IPS-20b (cell line): ENCODE measurements around the gene STAP2.

Experiments
- H3K27ac ChIP-seq: one replicate; pipeline ENCODE4 v1.5.1; 2013; ENCODE audit warnings: low read length
- H3K27me3 ChIP-seq: 2 replicates; pipeline ENCODE4 v1.6.1; 2013; ENCODE audit warnings: mild to moderate bottlenecking, low read length, inconsistent platforms; ENCODE audit not compliant: insufficient read depth
- H3K36me3 ChIP-seq: 2 replicates; pipeline ENCODE4 v1.6.1; 2013; ENCODE audit warnings: low read depth, mild to moderate bottlenecking, inconsistent platforms, low read length, moderate library complexity; ENCODE audit not compliant: insufficient read depth
- H3K4me1 ChIP-seq: 2 replicates; pipeline ENCODE4 v1.6.1; 2013; ENCODE audit warnings: mild to moderate bottlenecking, control low read depth, inconsistent platforms, low read length, moderate library complexity; ENCODE audit not compliant: insufficient read depth
- H3K4me3 ChIP-seq: 2 replicates; pipeline ENCODE4 v1.5.1; 2013; ENCODE audit warnings: mild to moderate bottlenecking, low read length, inconsistent platforms
- H3K9ac ChIP-seq: 2 replicates; pipeline ENCODE4 v1.6.1; 2013; ENCODE audit warnings: low read depth, mild to moderate bottlenecking, inconsistent platforms, low read length, moderate library complexity
- H3K9me3 ChIP-seq: 2 replicates; pipeline ENCODE4 v1.6.1; 2013; ENCODE audit warnings: mild to moderate bottlenecking, low read depth, low read length, inconsistent platforms; ENCODE audit not compliant: insufficient read depth

STAP2 gene

DNA sequence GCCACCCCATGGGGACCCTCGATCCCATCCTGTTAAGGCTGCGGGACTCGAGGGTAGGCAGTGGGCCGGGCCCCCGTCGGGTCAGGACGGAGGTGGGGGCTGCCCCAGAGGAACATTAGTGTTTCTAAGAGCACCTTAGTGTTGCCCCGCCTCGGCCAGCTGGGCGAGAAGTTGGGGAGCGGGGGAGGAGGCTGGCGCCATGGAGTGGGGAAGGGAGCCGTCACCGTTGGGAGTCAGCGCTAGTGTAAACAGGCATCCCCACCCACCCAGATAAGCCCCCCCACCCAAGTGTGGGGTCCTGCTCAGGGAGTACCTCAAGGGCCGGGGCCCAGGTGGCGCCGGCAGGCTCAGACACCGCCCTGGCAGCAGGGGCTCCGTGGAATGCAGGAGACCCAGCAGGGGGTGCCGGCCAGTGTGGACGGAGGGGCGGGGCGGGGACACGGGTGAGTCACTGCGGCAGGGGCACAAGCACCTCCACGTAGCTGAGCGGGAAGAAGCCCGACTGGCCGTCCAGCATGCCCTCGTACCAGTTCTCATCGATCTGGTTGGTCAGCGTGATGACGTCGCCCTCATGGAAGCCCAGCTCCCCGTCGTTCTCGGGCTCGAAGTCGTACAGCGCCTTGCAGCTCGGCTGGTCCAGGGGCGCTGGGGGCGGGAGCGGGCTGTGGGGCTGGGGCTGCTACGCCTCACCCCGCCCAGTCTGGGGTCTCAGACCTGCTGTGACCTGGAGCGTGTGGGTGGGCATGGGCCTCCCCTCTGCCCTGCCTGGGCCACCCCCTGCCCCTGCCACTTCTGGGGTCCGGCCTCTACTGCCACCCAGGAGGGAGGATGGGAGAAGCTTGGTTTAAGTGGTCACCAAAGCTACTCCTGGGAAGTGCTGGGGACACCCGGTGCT lies 22.8 kb upstream of the STAP2 start:
- Histone ChIP-seq H3K4me1 (no peaks in the 10 kb centered on the region), H3K4me3 (no peak overlapping the region), H3K9me3 (no peaks in the 10 kb centered on the region), H3K9ac (no peak overlapping the region), H3K27ac (no peak overlapping the region), H3K36me3 (peaks cover 54% of the 10 kb centered on the region), H3K27me3 (no peaks in the 10 kb centered on the region)

GRCh38 chr19:4360641-4361151 lies 22.1 kb upstream of the STAP2 start:
- Histone ChIP-seq H3K9me3 (no peaks in the 10 kb centered on the region), H3K27me3 (no peaks in the 10 kb centered on the region), H3K27ac (no peak overlapping the region), H3K4me3 (no peak overlapping the region), H3K4me1 (no peaks in the 10 kb centered on the region), H3K36me3 (peaks cover 59% of the 10 kb centered on the region), H3K9ac (no peak overlapping the region)

- Histone ChIP-seq H3K9me3 (no peaks in the 10 kb centered on the region), H3K4me3 (no peak overlapping the region), H3K27me3 (no peaks in the 10 kb centered on the region), H3K27ac (no peak overlapping the region), H3K9ac (no peak overlapping the region), H3K36me3 (peaks cover 57% of the 10 kb centered on the region), H3K4me1 (no peaks in the 10 kb centered on the region)
Observed at GRCh38 chr19:4360081-4360569, 21.5 kb upstream of the STAP2 start.

DNA sequence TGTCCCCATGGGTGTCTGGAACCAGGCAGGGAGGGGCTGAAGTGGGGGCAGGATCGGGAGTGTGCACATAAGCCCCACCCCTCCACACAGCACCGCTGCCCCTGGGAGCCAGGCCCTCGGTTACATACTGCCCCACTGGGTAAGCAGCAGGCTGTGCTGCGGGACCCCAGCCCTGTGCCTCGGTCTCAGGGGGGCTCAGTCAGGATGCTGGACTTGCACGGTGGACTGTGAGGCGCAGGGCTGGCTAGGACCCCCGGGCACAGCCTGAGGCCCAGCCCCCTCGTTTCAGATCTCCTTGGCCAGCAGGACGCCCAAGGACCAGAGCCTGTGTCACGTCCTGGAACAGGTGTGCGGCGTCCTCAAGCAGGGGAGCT lies 21.0 kb upstream of the STAP2 start:
- H3K36me3 ChIP-seq = peaks cover 56% of the 10 kb centered on the region

GRCh38 chr19:4358709-4359626 lies 20.3 kb upstream of the STAP2 start:
- Histone ChIP-seq H3K36me3 (peaks cover 60% of the 10 kb centered on the region), H3K27ac (no peak overlapping the region), H3K27me3 (no peaks in the 10 kb centered on the region), H3K4me1 (no peaks in the 10 kb centered on the region), H3K9ac (no peak overlapping the region), H3K9me3 (no peaks in the 10 kb centered on the region), H3K4me3 (no peak overlapping the region)

More for the DNA sequence above, 21.0 kb upstream of the STAP2 start:
- Histone ChIP-seq H3K27ac (no peak overlapping the region), H3K4me3 (no peak overlapping the region), H3K27me3 (no peaks in the 10 kb centered on the region), H3K4me1 (no peaks in the 10 kb centered on the region), H3K9ac (no peak overlapping the region), H3K9me3 (no peaks in the 10 kb centered on the region)

GRCh38 chr19:4357921-4358326 lies 19.3 kb upstream of the STAP2 start:
- Histone ChIP-seq H3K36me3 (peaks cover 56% of the 10 kb centered on the region), H3K4me3 (no peak overlapping the region), H3K27me3 (no peaks in the 10 kb centered on the region), H3K9me3 (no peaks in the 10 kb centered on the region), H3K9ac (no peak overlapping the region), H3K4me1 (no peaks in the 10 kb centered on the region), H3K27ac (no peak overlapping the region)

- Histone ChIP-seq H3K27me3 (no peaks in the 10 kb centered on the region), H3K36me3 (peaks cover 52% of the 10 kb centered on the region), H3K9me3 (no peaks in the 10 kb centered on the region), H3K9ac (no peak overlapping the region), H3K4me3 (no peak overlapping the region), H3K27ac (no peak overlapping the region), H3K4me1 (no peaks in the 10 kb centered on the region)
Observed at GRCh38 chr19:4357095-4357797, 18.6 kb upstream of the STAP2 start.

DNA sequence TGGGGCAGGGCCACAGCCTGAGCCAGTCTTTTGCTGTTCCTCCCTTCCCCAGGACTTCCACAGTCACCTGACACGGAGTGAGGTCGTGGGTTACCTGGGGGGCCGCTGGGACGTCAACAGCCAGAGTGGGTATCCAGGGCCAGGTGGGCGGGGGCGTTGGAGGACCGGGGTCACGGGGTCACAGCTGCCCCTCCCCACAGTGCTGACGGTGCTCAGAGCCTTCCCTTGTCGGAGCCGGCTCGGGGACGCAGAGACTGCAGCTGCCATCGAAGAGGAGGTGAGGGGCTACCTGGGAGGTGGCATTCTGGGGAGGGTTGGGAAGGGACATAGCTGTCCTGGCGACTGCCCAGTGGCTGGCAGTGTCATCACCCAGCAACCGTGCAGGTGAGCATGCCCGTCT lies 16.3 kb upstream of the STAP2 start:
- H3K27me3 ChIP-seq = no peaks in the 10 kb centered on the region

GRCh38 chr19:4354282-4354681 lies 15.7 kb upstream of the STAP2 start:
- no peak overlapping the region for H3K9ac ChIP-seq

More for the DNA sequence above, 16.3 kb upstream of the STAP2 start:
- no peaks in the 10 kb centered on the region for H3K4me1 ChIP-seq
- H3K36me3 ChIP-seq = peaks cover 43% of the 10 kb centered on the region
- no peak overlapping the region for H3K27ac ChIP-seq
- H3K4me3 ChIP-seq = no peak overlapping the region
- H3K9ac ChIP-seq = no peak overlapping the region
- no peaks in the 10 kb centered on the region for H3K9me3 ChIP-seq

GRCh38 chr19:4352701-4353121 lies 14.1 kb upstream of the STAP2 start:
- no peak overlapping the region for H3K27ac ChIP-seq
- H3K36me3 ChIP-seq = peaks cover 44% of the 10 kb centered on the region
- H3K27me3 ChIP-seq = no peaks in the 10 kb centered on the region
- no peaks in the 10 kb centered on the region for H3K4me1 ChIP-seq
- H3K9me3 ChIP-seq = no peaks in the 10 kb centered on the region
- no peak overlapping the region for H3K4me3 ChIP-seq
- no peak overlapping the region for H3K9ac ChIP-seq

More at GRCh38 chr19:4354282-4354681, 15.7 kb upstream of the STAP2 start:
- Histone ChIP-seq H3K27ac (no peak overlapping the region), H3K9me3 (no peaks in the 10 kb centered on the region), H3K27me3 (no peaks in the 10 kb centered on the region), H3K4me3 (no peak overlapping the region), H3K36me3 (peaks cover 47% of the 10 kb centered on the region), H3K4me1 (no peaks in the 10 kb centered on the region)

DNA sequence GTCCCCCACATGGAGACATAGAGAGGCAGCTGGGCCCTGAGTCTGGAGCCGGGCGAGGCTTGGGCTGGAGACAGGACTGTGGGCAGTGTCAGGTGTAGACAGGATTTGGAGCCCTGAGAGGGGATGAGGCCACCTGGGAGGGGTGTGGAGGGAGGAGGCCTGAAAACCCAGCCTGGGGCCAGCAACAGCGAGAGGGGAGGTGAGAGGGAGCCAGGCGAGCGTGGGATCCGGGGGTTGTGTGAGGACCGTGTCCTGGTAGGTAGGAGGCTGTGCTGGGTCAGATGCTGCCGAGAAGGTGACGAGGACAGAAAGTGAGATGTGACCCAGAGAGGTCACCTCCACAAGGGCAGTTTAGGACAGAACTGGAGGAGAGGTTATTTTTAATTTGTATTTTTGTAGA lies 12.1 kb upstream of the STAP2 start:
- Histone ChIP-seq H3K9me3 (no peaks in the 10 kb centered on the region), H3K4me1 (no peaks in the 10 kb centered on the region), H3K27ac (no peak overlapping the region), H3K27me3 (no peaks in the 10 kb centered on the region), H3K4me3 (no peak overlapping the region), H3K36me3 (peaks cover 51% of the 10 kb centered on the region), H3K9ac (no peak overlapping the region)
